HG03342 (cell line): ENCODE data around the gene TSBP1.
"Not testable (repeated sequence)": the region's sequence is repeated elsewhere in the genome, so short reads cannot be mapped to it uniquely, and the experiment has no call there.

Source experiments
- ATAC-seq: cut with Tn5 transposase; IDR thresholded peaks from one replicate; pipeline ENCODE4 v1.9.1; 2021; ENCODE audit warnings: mild to moderate bottlenecking, moderate library complexity; ENCODE audit not compliant: unreplicated experiment

The TSBP1 gene

DNA sequence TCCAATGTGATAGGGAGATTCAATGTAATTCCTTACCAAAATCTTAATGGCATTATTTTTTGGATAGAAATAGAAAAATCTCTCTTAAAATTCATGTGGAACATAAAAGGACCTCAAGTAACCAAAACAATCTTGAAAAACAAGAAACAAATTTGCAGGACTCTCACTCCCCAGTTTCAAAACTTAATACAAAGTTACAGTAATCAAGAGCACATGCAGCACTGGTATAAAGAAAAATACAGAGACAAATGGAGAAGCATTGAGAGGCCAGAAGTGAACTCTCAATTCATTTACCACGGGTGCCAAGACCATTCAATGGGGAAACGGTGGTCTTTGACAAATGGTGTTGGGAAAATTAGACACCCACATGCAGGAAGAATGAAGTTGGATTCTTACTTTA lies 7.8 kb upstream of the TSBP1 start:
- no peak for ATAC-seq

GRCh38 chr6:32375739-32376529 lies 4.2 kb upstream of the TSBP1 start:
- ATAC-seq = no peak

- no peak for ATAC-seq
These were observed 474 bp downstream of the TSBP1 start for GRCh38 chr6:32371229-32371628.

DNA sequence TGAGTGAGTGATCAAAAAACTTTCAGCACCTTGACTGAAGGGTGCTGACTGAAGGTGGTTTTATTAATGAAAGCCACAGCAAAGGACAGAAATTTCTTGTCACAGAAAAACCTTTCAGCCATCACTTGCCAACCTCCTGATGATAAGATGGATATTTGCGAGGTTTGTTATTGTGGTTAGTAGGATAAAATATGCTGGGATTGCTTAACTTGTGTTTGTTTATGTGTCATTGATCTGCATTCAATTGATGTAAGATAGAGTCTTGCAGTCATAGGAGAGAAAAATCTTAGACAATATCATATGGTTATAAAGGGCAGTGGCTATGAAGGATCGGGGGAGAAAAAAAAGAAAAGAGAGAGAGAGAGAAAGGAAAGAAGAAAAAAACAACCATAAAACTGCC lies 1.2 kb downstream of the TSBP1 start:
- ATAC-seq = no peak

- no peak for ATAC-seq
These were observed 2.0 kb downstream of the TSBP1 start for GRCh38 chr6:32369660-32370059.

- no peak for ATAC-seq
These were observed 4.1 kb downstream of the TSBP1 start for GRCh38 chr6:32367644-32368043.

- ATAC-seq = not testable (repeated sequence)
These were observed 12.5 kb downstream of the TSBP1 start for GRCh38 chr6:32359225-32359624.

- ATAC-seq = not testable (repeated sequence)
These were observed 13.2 kb downstream of the TSBP1 start for GRCh38 chr6:32358548-32358947.

- no peak for ATAC-seq
These were observed 16.7 kb downstream of the TSBP1 start for GRCh38 chr6:32355018-32355417.

- no peak for ATAC-seq
These were observed 18.4 kb downstream of the TSBP1 start for GRCh38 chr6:32353348-32353747.

DNA sequence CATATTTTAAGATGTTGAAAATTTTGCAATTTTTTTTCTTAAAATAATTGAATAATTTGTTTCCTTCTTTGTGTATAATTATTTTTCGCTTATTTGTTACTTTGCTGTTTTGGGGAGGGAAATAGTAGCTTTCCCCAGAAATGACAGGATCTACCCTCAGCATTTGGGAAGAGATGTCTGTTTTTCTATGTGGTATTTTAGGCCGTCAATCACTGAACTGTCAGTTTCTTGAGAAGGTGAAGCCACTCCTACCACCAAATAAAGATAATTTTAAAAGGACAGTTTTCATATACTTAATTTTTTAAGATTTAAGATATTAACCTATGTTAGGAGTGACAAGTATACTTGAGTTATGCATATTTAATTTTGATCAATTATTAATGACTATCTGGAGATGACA lies 31.5 kb downstream of the TSBP1 start:
- no peak for ATAC-seq

- ATAC-seq = no peak
These were observed 34.4 kb downstream of the TSBP1 start for GRCh38 chr6:32337186-32337805.

DNA sequence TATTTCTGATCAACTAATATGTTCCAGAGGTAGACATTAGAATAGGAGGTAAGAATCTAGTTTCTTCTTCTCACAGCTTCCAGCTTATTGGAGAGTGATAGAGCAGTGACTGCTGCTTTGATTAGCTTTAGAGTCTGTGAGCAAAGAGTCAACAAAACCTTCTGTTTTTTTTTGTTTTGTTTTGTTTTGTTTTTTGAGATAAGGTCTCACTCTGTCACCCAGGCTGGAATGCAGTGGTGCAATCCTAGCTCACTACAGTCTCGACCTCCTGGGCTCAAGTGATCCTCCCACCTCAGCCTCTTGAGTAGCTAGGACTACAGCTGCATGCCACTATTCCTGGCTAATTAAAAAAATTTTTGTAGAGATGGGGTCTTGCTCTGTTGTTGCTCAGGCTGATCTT lies 39.3 kb downstream of the TSBP1 start:
- ATAC-seq = no peak

DNA sequence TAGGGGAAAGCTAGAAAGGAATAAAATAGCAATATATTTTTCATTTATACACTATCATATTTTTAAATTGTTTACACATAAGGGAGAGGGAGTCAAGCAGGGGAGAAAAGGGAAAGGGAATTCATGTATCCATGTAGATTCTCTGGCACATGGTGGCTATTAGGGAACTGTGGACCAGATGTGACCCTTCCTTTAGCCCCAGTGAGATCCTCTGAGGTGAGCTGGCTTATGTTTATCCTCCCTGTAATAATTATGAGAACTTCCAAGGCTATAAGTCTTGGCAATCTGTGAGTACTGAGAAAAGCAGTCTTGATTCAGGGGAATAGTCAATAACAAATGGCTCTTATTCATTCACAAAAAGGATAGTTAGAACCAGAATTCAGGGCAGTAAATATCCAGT lies 42.6 kb downstream of the TSBP1 start:
- no peak for ATAC-seq

DNA sequence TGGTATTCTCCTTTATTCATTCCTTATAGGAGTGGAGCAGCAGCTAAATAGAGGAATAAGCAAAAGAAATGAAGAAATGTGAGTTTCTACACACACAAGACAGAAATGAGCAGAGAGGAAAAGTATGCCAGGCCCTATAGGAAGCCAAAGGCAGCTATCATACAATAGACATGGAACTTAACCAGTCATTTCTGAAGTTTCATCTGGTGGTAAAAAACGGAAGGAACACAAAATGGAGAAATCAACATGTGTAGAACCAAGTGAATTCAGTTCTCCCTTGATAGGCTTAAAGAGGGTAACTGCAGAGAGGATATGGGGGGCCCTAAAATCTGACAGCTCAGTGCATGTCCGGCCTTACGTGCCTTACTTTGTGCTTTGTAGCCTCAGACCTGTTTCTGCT lies 44.6 kb downstream of the TSBP1 start:
- ATAC-seq = no peak

DNA sequence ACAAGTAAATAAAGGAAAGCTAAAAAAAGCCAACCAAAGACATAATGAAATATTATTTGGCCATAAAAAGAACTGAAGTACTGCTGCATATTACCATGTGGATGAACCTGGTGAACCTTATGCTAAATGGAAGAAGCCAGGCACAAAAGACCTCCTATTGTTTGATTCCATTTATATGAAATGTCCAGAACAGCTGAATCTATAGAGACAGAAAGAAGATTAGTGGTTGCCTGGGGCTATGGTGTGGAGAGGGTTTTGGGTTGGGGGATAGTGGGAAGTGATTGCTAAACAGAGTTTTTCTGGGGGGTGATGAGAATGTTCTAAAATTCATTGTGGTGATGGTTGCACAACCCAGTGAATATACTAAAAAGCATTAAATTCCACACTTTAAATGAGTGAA lies 53.2 kb downstream of the TSBP1 start:
- ATAC-seq = no peak

- ATAC-seq = no peak
These were observed 54.2 kb downstream of the TSBP1 start for GRCh38 chr6:32317541-32317940.

GRCh38 chr6:32313964-32314363 lies 57.7 kb downstream of the TSBP1 start:
- ATAC-seq = no peak

- ATAC-seq = no peak
These were observed 72.9 kb downstream of the TSBP1 start for GRCh38 chr6:32298632-32299336.

DNA sequence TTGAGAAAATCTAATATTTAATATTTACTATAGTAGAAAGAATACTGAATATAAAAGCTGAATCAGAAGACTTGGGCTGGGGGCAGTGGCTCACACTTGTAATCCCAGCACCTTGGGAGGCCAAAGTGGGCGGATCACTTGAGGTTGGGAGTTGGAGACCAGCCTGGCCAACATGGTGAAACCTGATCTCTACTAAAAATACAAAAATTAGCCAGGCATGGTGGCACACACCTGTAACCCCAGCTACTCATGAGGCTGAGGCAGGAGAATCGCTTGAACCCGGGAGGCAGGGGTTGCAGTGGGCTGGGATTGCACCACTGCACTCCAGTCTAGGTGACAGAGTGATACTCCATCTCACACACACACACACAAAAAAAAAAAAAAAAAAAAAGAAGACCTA lies 76.7 kb downstream of the TSBP1 start:
- not testable (repeated sequence) for ATAC-seq

- ATAC-seq = no peak
These were observed 77.1 kb downstream of the TSBP1 start for GRCh38 chr6:32294566-32294965.

DNA sequence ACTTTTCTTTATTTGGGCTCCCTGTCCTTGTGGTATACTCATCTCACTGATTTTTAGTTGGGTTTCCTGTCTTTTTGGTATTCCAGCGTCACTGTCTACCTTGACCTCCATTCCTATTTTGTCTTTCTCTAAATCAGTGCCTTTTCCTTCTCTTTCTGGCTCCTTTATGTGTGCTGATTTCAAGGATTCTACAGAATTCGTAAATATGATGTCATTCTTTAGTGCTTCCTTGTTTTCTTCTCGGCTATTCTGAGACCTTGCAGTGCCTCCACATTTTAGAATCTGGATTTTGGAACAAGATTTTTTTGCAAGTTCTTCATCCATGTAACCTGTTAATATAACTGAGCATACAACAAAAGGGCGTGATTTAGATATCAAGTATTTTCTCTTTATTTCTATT lies 78.0 kb downstream of the TSBP1 start:
- no peak for ATAC-seq
